ENCODE data around the gene CA9. TPM values are rescaled to one million over a fixed set of nuclear protein-coding genes. Genes with fewer than 3 reads are reported as not detected.

CA9 gene
- total RNA-seq, 4 donors from 2014 or later: 2.2 TPM; not detected in 3

- H3K4me3 ChIP-seq: no peak overlapping the region
- H3K4me1 ChIP-seq: peaks cover 25 to 38% (median 33%) of the 10 kb centered on the region in 4 donors
- no peaks in the 10 kb centered on the region for H3K36me3 ChIP-seq
- TF ChIP-seq POLR2A (IDR thresholded peaks at IDR 0.05; ENCODE audit: low read depth) (no peak), EP300 (IDR thresholded peaks at IDR 0.05) (no peak), CTCF (IDR thresholded peaks at IDR 0.05) (no peak), POLR2AphosphoS5 (IDR thresholded peaks at IDR 0.05) (no peak)
- no peak overlapping the region for H3K27ac ChIP-seq (replicated peaks in 1 of 4)
- intact Hi-C loops (cut with DNase I): no loop called here
- no peaks in the 10 kb centered on the region for H3K27me3 ChIP-seq
- WGBS: 87% methylated on average over 5 of the region's 6 CpGs
- no peaks in the 10 kb centered on the region for H3K9me3 ChIP-seq
- DNase-seq (ENCODE audit: extremely low spot score): no peak
Measured at GRCh38 chr9:35669331-35670145, 4.2 kb upstream of the CA9 start.

- no peak overlapping the region for H3K4me3 ChIP-seq
- DNase-seq (ENCODE audit: extremely low spot score): no peak
- TF ChIP-seq EP300 (IDR thresholded peaks at IDR 0.05): no peak
- no peak for TF ChIP-seq POLR2A (IDR thresholded peaks at IDR 0.05; ENCODE audit: low read depth)
- TF ChIP-seq CTCF (IDR thresholded peaks at IDR 0.05): no peak
- TF ChIP-seq POLR2AphosphoS5 (IDR thresholded peaks at IDR 0.05): no peak
- intact Hi-C loops (cut with DNase I): no loop called here
- 56% methylated on average over 3 of the region's 3 CpGs for WGBS
- H3K4me1 ChIP-seq: peaks cover 21 to 39% (median 31%) of the 10 kb centered on the region in 4 donors
- no peaks in the 10 kb centered on the region for H3K36me3 ChIP-seq
- peak overlapping the region in 3 of 4 donors; percentile 36 to 69 (median 58) for H3K27ac ChIP-seq (replicated peaks in 1 of 4)
- no peaks in the 10 kb centered on the region for H3K9me3 ChIP-seq
- no peaks in the 10 kb centered on the region for H3K27me3 ChIP-seq
Measured at GRCh38 chr9:35674025-35674361, 265 bp downstream of the CA9 start.

- Histone ChIP-seq H3K4me1 (peaks cover 21 to 39% (median 32%) of the 10 kb centered on the region in 4 donors), H3K27me3 (no peaks in the 10 kb centered on the region), H3K4me3 (peak overlapping the region; percentile 56 to 67 (median 58)), H3K9me3 (no peaks in the 10 kb centered on the region), H3K36me3 (no peaks in the 10 kb centered on the region), H3K27ac (replicated peaks in 1 of 4) (peak overlapping the region in 3 of 4 donors; percentile 10 to 69 (median 21))
- no peak for DNase-seq (ENCODE audit: extremely low spot score)
- no peak for TF ChIP-seq POLR2A (IDR thresholded peaks at IDR 0.05; ENCODE audit: low read depth)
- no peak for TF ChIP-seq POLR2AphosphoS5 (IDR thresholded peaks at IDR 0.05)
- TF ChIP-seq CTCF (IDR thresholded peaks at IDR 0.05): no peak
- TF ChIP-seq EP300 (IDR thresholded peaks at IDR 0.05): no peak
- intact Hi-C loops (cut with DNase I): no loop called here
- 46% methylated on average over 13 of the region's 13 CpGs for WGBS
Measured at GRCh38 chr9:35675204-35675603, 1.5 kb downstream of the CA9 start.

- intact Hi-C loops (cut with DNase I): no loop called here
- H3K36me3 ChIP-seq: no peaks in the 10 kb centered on the region
- peak overlapping the region in 3 of 4 donors; percentile 10 to 69 (median 21) for H3K27ac ChIP-seq (replicated peaks in 1 of 4)
- 1% methylated on average over 19 of the region's 51 CpGs for WGBS
- peaks cover 21 to 40% (median 35%) of the 10 kb centered on the region in 4 donors for H3K4me1 ChIP-seq
- H3K9me3 ChIP-seq: no peaks in the 10 kb centered on the region
- DNase-seq (ENCODE audit: extremely low spot score): no peak
- TF ChIP-seq EP300 (IDR thresholded peaks at IDR 0.05): no peak
- peak in 1 of 3 experiments; percentile 5 for TF ChIP-seq CTCF (IDR thresholded peaks at IDR 0.05)
- H3K4me3 ChIP-seq: peak overlapping the region; percentile 56 to 67 (median 58)
- H3K27me3 ChIP-seq: no peaks in the 10 kb centered on the region
Measured at GRCh38 chr9:35675732-35676392, 2.1 kb downstream of the CA9 start.

Data from esophagus muscularis mucosa (tissue), 4 donors.